ENCODE results near the gene ASIC3.

The ASIC3 gene

GRCh38 chr7:151057989-151058780, 9.9 kb downstream of the ASIC3 start:
- DNase-seq: peak; percentile 95

GRCh38 chr7:151058781-151059366, 10.5 kb downstream of the ASIC3 start:
- DNase-seq: no peak

GRCh38 chr7:151059367-151060112, 11.2 kb downstream of the ASIC3 start, which contains the start of gene SLC4A2:
Gene SLC4A2, plus strand, starts transcription at chr7:151059589. Its CDS starts 2,399 bp downstream, at chr7:151061988.
- peak; percentile 58 for DNase-seq

GRCh38 chr7:151060113-151060415, 11.7 kb downstream of the ASIC3 start:
- no peak for DNase-seq

DNA sequence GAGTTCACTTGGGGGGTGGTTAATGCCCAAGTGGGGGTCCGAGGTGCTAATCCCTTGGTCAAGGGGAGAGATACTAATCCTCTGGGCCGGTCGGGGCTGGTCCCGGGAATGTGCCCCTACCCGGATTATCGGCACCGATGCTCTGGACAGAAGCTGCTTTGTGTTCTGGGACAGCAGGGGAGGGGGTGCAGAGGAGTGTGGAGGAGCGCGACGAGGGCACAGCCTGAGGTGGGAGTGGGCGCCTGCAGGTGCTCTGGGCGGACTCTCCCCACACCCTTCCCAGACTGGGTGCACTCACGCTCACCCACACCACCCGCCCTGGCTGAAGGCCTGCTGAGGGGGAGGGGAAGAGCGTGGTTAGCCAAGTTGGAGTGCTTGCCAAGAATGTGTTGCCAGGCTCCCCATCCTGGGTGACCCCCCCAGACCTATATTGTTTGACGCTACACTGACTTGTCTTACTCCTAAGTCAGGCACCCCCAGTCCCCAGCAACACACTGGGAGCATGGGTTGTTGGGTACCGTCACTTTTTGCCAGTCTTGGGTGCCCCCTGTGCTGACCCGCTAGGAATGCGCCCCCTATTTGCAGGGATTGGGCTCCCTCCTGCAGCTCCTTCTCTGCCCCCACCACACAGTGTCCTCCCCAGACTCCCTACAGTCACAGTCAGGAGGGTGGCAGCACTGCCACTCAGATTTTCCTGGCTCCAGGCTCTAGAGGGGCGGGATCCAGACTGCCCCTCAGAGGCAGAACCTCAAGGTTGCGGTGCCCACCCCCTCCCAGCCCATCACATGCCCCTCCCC, 12.3 kb downstream of the ASIC3 start:
- DNase-seq: no peak

DNA sequence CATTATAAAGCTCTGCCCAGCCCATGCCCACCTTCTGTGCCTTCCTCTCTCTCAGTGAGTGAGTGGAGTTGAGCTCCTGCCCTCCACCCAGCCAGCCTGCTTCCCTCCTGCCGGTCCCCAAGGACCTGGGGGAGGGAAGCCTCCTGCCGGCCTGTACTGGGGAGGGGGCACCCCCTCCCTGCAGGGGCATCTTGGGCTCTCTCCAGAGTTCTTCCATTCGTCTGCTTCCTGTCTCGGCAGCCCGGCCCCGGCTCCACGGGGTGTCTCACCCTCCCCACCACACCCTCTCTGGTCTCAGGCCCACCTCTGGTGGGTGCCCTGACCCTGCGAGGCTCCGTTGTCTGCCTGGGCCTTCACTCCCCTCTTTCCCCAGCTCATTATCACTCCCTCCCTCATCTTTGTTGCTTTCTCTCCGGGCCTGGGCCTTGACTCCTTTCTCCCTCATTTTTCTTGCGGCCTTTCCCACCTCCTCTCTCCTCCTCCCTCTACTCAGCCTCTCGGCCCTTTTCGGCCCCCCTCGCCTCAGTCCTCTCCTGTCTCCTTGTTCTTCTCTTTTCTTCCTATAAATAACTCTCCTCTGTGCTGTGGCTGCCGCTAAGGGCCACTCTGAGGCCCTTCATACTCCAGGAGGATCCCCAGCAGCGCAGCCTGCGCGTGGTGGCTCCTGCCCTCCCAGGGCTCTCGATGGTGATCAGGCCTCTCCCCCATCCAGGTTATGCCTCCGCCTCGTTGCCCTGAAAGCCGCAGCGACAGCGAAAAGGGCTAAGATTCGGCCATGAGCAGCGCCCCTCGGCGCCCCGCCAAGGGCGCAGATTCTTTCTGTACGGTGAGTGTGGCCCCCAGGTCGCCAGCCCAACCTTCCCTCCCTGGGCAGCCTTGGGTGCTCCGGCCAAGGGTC, 13.1 kb downstream of the ASIC3 start:
- DNase-seq: no peak

DNA sequence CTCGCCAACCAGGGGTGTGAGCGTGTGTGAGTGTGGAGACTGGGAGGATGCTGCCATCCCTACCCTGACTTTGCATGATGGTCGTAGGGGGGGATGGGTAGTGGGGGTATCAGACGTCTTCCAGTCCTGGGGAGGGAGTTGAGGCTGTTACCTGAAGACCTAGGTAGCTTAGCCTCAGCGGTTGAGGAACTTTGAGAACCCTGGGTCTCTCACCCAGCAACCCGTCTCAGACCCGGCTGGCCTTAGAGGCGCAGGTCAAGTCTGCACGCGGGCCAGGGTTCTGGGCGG, 13.7 kb downstream of the ASIC3 start:
- no peak for DNase-seq

DNA sequence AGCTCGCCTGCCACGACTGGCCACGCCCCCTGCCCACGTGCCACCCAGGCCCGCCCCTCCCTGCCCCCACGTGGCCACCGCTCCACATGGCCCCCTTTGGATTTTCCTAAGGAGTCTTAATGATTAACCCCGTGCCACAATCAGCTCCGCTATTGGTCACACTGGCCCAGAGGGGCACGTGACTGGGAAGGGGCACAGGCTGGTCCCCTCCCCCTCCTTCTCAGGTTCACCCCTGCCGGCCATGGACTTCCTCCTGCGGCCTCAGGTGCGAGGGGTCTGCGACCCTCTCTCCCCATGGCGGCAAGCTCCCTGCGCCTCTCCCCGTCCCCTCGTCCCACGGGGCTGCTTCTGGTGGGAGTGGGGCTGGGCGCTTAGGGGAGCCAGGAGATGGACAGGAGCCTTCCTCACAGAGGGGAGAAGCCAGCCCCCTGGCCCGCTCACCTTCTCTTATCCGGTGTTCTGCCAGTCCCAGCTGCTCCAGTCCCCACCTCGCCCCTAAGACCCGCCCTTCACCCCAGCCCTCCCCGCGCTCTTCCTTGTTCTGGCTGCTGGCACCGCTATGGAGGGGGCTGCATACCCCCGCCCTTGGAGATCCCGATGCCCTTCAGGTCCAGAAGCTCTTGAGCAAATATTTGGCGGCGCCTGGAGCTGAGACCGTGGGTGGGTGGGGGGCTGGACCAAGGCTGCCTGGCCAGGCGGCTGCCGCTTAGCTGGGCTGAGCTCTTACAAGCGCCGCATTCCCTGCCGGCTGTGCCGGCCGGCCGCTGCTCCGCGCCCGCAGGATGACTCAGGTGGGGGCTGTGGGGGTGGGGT, 14.3 kb downstream of the ASIC3 start:
- DNase-seq: no peak

DNA sequence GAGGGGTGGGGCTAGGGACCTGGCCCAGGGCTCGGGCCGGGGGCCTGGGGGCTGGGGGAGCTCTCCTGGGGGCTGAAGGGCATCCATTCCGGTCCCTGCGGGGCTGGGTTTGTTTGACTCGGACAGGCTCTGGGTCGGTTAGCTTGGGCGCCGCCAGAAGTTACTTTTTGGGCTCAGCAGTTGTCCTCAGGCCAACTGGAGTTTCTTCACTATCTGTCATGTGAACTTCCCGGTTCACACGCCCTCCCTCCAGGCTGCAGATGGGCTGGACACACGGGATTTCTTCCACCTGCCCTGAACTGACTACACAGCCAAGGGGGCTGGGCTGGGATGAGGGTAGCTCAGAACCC, 14.9 kb downstream of the ASIC3 start:
- DNase-seq: no peak

DNA sequence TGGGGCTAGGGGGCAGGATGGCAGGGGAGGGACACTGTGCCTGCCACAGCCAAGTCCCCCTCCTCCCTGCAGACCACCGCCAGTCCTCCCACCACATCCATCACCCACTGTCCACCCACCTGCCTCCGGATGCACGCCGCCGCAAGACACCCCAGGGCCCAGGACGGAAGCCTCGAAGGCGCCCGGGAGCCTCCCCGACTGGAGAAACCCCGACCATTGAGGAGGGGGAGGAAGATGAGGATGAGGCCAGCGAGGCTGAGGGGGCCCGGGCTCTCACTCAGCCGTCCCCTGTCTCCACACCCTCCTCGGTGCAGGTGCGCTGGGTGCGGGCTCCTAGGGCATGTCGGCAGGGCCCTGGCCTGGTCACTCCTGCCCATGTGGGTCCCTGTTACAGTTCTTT, 16.1 kb downstream of the ASIC3 start:
- no peak for DNase-seq

DNA sequence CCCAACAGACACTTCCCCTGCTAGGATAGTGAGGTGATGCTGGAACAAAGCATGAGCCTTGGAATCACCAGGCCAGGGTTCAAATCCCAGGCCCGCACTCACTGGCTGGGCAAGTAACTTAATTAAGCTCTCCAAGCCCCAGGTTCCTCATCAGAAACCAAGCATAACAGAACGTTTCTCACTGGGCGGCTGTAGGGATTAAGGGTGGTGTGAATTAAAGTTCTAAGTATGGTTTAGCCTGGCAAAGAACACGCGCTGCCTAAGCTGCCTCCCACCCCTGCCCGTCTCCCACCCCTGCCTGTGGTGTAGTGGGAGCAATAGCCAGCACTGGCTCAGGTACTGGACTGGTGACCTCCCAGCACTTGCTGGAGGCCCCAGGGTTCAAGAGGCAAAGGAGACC, 16.7 kb downstream of the ASIC3 start:
- DNase-seq: no peak

DNA sequence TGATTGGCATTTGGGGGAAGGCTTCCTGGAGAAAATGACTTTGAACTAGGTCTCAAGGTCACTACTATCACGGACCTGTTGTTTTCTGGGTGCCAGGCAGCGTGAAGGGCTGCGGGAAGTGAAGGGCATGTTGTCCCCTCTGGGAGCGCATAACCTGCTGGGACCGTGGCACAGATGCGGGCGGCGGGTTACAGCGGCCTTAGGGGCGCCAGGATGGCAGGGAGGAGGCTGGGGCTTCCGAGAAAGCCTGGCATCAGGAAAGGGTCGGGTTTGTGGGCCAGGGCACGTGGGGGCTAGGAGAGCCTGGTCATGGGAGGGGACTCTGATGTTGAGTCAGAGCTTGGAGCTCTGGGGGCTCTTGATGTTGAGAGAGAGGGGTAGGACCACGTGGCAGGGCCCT, 17.2 kb downstream of the ASIC3 start:
- DNase-seq: no peak

DNA sequence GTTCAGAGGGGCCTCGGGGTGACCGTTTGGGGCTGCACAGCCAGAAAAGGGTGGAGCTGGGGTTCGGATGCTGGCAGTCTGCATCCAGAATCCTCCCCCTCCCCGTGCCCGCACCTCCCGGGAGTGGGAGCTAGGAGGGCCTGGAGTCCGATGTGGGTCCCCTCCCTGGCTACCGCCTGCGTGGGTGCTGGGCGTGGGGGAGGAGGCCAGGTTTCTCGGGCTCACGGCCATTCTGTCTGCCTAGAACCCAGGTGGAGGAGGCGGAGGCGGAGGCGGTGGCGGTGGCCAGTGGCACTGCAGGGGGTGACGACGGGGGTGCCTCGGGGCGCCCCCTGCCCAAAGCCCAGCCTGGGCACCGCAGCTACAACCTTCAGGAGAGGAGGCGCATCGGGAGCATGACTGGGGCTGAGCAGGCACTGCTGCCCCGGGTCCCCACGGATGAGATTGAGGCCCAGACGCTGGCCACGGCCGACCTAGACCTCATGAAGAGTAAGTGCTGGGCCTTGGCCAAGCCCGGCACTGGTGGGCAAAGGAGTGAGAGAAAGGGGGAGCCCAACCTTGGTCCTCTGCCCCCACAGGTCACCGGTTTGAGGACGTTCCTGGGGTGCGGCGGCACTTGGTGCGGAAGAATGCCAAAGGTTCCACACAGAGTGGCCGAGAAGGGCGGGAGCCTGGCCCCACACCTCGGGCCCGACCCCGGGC, 18.1 kb downstream of the ASIC3 start:
- DNase-seq: no peak

DNA sequence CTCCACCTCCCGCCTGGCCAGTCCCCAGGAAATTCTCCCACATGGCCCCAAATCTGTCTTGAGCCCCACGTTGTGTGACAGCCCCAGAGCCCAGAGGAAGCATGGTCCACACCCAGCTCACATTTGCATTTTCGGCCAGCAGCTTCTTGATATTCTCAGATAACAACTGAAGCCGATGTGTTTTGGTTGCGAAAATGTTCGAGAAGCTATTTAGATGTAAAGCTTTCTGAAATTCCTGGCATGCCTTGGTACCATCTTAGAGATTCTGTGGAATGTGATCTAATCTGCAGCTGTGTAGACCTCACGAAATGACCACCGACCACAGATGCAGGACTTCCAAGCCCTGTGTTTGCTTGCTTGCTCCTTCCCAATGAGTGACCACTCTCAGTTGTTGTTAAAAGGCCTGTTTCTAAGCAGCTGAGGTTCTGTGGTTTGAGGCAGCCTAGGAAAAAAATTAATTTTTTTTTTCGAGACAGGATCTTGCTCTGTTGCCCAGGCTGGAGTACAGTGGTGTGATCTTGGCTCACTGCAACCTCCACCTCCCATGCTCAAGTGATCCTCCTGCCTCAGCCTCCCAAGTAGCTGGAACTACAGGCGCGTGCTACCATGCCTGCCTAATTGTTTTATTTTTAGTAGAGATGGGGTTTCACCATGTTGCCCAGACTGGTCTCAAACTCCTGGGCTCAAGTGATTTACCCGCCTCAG, 19.9 kb downstream of the ASIC3 start:
- DNase-seq: no peak

GRCh38 chr7:151069841-151070573, 21.7 kb downstream of the ASIC3 start:
- DNase-seq: no peak

GRCh38 chr7:151070574-151070960, 22.2 kb downstream of the ASIC3 start:
- DNase-seq: no peak

- DNase-seq: no peak
These were observed 22.9 kb downstream of the ASIC3 start for GRCh38 chr7:151071032-151071866.

DNA sequence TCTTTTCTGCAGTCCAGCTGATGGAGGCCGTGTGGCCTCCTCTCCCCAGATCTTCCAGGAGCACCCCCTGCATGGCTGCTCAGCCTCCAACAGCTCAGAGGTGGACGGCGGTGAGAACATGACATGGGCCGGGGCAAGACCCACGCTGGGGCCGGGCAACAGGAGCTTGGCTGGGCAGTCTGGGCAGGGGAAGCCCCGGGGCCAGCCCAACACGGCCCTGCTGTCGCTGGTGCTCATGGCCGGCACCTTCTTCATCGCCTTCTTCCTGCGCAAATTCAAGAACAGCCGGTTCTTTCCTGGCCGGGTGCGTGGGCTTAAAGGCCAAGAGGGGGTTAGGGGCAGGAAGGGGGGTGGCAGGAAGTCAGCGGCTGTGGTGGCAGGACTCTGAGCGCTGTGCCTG, 25.7 kb downstream of the ASIC3 start:
- no peak for DNase-seq

Data from activated CD4-positive, alpha-beta T cell treated with anti-CD3 and anti-CD28 coated beads for 1 hour (primary cell).